Body of pancreas (tissue), 4 donors: ENCODE results near the gene CRK.

Experiments used
- CTCF ChIP-seq, 7 experiments: fragments of 450-650 bp in 4 of 7; fragments of 200-600 bp in 3 of 7; sonication (generic) in 3 of 7; IDR thresholded peaks; one replicate each; pipeline ENCODE4 v1.5.1; 2016 to 2019; ENCODE audit warnings: antibody characterized with exemption in 7 of 7
- POLR2A ChIP-seq, 3 donors: fragments of 450-650 bp; IDR thresholded peaks; one replicate each; pipeline ENCODE4 v1.6.1; 2016; ENCODE audit warnings: antibody characterized with exemption in 3 of 3, mild to moderate bottlenecking in 2 of 3

DNA sequence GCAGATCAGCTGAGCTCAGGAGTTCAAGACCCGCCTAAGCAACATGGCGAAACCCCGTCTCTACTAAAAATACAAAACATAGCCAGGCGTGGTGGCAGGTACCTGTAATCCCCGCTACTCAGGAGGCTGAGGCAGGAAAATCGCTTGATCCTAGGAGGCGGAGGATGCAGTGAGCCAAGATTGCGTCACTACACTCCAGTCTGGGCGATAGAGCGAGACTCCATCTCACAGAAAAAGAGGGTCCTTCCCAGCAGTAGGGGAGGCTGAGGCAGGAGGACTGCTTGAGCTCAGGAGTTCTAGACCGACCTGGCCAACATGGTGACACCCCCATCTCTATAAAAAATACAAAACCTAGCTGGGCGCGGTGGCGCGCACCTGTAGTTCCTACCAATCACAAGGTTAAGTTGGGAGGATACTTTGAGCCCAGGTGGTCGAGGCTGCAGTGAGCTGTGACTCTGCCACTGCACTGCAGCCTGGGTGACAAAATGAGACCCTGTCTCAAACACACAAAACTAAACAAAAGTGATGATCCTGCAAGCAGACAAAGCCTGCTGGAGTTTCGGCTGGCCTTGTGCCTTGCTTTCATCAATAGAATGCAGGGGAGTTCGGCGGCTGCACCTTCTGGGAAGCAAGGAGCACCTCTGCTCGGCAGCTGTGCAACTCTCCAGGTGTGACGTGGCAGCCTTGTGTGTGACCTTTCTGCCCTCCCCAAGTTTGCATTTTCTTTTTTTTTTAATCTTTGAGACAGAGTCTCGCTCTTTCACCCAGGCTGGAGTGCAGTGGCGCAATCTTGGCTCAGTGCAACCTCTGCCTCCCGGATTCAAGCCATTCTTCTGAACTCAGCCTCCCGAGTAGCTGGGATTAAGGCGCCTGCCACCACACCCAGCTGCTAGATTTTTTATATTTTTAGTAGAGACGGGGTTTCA lies 43.6 kb downstream of the CRK start:
- TF ChIP-seq CTCF (IDR thresholded peaks at IDR 0.05) (no peak), POLR2A (IDR thresholded peaks at IDR 0.05) (no peak)
